Activated CD4-positive, alpha-beta memory T cell treated with anti-CD3 and anti-CD28 coated beads for 36 hours (primary cell): ENCODE results near the gene ZMAT2. TPM values are rescaled to one million over a fixed set of nuclear protein-coding genes. Genes with fewer than 3 reads are reported as not detected.
"Not testable (repeated sequence)": the region's sequence is repeated elsewhere in the genome, so short reads cannot be mapped to it uniquely, and the experiment has no call there.

ENCODE experiments used
- CTCF ChIA-PET: fragments of 350-600 bp; sonication (Branson Sonifier 250); formaldehyde crosslinking; loops from one replicate; lab custom pipeline; 2021; ENCODE audit warnings: antibody characterized with exemption, inconsistent platforms; lab: Charles Lee
- POLR2A ChIA-PET: fragments of 350-600 bp; sonication (Branson Sonifier 250); formaldehyde crosslinking; loops from one replicate; lab custom pipeline; 2021; ENCODE audit warnings: antibody characterized with exemption; lab: Charles Lee
- DNase-seq: peaks from one replicate; pipeline ENCODE4 v3.0.0-alpha.2; 2020
- H3K27ac Mint-ChIP-seq: one replicate; pipeline ENCODE4 v1.8.0; 2021; ENCODE audit warnings: mixed read lengths
- H3K27me3 Mint-ChIP-seq: one replicate; pipeline ENCODE4 v1.8.0; 2021; ENCODE audit warnings: mixed read lengths
- H3K36me3 Mint-ChIP-seq: one replicate; pipeline ENCODE4 v1.8.0; 2021; ENCODE audit warnings: mixed read lengths
- H3K4me1 Mint-ChIP-seq: one replicate; pipeline ENCODE4 v1.8.0; 2021; ENCODE audit warnings: low read depth, mixed read lengths
- H3K4me3 Mint-ChIP-seq: one replicate; pipeline ENCODE4 v1.8.0; 2021; ENCODE audit warnings: mild to moderate bottlenecking, mixed read lengths
- H3K9me3 Mint-ChIP-seq: one replicate; pipeline ENCODE4 v1.8.0; 2021; ENCODE audit warnings: mixed read lengths
- intact Hi-C: fragments of 100-400 bp; cut with micrococcal nuclease; formaldehyde crosslinking; loops from one replicate; pipeline ENCODE4 v1.15.1; 2023
- total RNA-seq, 2 experiments: library from RNA; stranded (reverse); gene quantifications; one replicate each; pipeline ENCODE4 v1.2.3, GENCODE V29; 2021

The ZMAT2 gene
- total RNA-seq, 2 experiments from 2014 or later, result 51.4 to 53.4 TPM

GRCh38 chr5:140674211-140674610 is 26.0 kb upstream of the ZMAT2 start:
- DNase-seq, result no peak
- POLR2A ChIA-PET, result interaction anchor here (1.4 kb wide), 2 partner anchors 17 to 27 kb away, joined by 3 to 5 read pairs; partner anchors contain the start of genes HARS1, HARS2, IK and NDUFA2
- no peaks in the 10 kb centered on the region for H3K9me3 Mint-ChIP-seq
- no peaks in the 10 kb centered on the region for H3K27me3 Mint-ChIP-seq
- H3K36me3 Mint-ChIP-seq, result peaks cover 61% of the 10 kb centered on the region
- no peak overlapping the region for H3K4me3 Mint-ChIP-seq
- no peaks in the 10 kb centered on the region for H3K4me1 Mint-ChIP-seq
- intact Hi-C loops, result no loop called here
- CTCF ChIA-PET, result interaction anchor here (1.0 kb wide), 1 partner anchor 34 kb away, joined by 3 read pairs; no protein-coding TSS in a partner anchor
- H3K27ac Mint-ChIP-seq, result no peak overlapping the region

GRCh38 chr5:140674629-140675028 is 25.6 kb upstream of the ZMAT2 start:
- ChIA-PET POLR2A (interaction anchor here (0.6 to 1.4 kb wide), 3 partner anchors 16 to 100 kb away, joined by 3 to 7 read pairs (median 5); partner anchors contain the start of genes HARS1, HARS2, IK and NDUFA2), CTCF (interaction anchor here (0.9 to 1.0 kb wide), 2 partner anchors 35 to 302 kb away, joined by 3 to 5 read pairs; no protein-coding TSS in a partner anchor)
- Mint-ChIP-seq H3K4me3 (no peak overlapping the region), H3K27me3 (no peaks in the 10 kb centered on the region), H3K9me3 (no peaks in the 10 kb centered on the region), H3K36me3 (peaks cover 60% of the 10 kb centered on the region), H3K27ac (no peak overlapping the region), H3K4me1 (no peaks in the 10 kb centered on the region)
- intact Hi-C loops, result no loop called here
- no peak for DNase-seq

- POLR2A ChIA-PET, result no interaction called here
- no peaks in the 10 kb centered on the region for H3K27me3 Mint-ChIP-seq
- intact Hi-C loops, result no loop called here
- CTCF ChIA-PET, result no interaction called here
- peaks cover 57% of the 10 kb centered on the region for H3K36me3 Mint-ChIP-seq
- no peaks in the 10 kb centered on the region for H3K9me3 Mint-ChIP-seq
- H3K4me3 Mint-ChIP-seq, result no peak overlapping the region
- no peaks in the 10 kb centered on the region for H3K4me1 Mint-ChIP-seq
- H3K27ac Mint-ChIP-seq, result no peak overlapping the region
- no peak for DNase-seq
Observed at GRCh38 chr5:140677947-140678346, 22.3 kb upstream of the ZMAT2 start.

GRCh38 chr5:140678993-140679392 is 21.3 kb upstream of the ZMAT2 start:
- POLR2A ChIA-PET, result no interaction called here
- no peak overlapping the region for H3K4me3 Mint-ChIP-seq
- no peaks in the 10 kb centered on the region for H3K27me3 Mint-ChIP-seq
- H3K9me3 Mint-ChIP-seq, result no peaks in the 10 kb centered on the region
- CTCF ChIA-PET, result no interaction called here
- no peak for DNase-seq
- no peaks in the 10 kb centered on the region for H3K4me1 Mint-ChIP-seq
- H3K36me3 Mint-ChIP-seq, result peaks cover 54% of the 10 kb centered on the region
- intact Hi-C loops, result no loop called here
- H3K27ac Mint-ChIP-seq, result no peak overlapping the region

GRCh38 chr5:140690376-140690932 is 9.8 kb upstream of the ZMAT2 start:
- CTCF ChIA-PET, result interaction anchor here (1.0 to 2.1 kb wide), 4 partner anchors 10 to 288 kb away, joined by 3 to 11 read pairs (median 5); partner anchors contain the start of genes WDR55 and ZMAT2

GRCh38 chr5:140690941-140691924 is 9.0 kb upstream of the ZMAT2 start, which contains the start of the genes HARS1 and HARS2:
Gene HARS1 (minus strand): TSS chr5:140691370. CDS start chr5:140691304, 66 bp downstream.
Gene HARS2 (plus strand): TSS chr5:140691455. CDS start chr5:140691649, 194 bp downstream.
- peak; percentile 92 for DNase-seq
- Mint-ChIP-seq H3K27ac (peak within 1 kb of the TSS; percentile 99), H3K4me3 (peak within 1 kb of the TSS; percentile 100), H3K27me3 (no peaks in the 10 kb centered on the region), H3K9me3 (no peaks in the 10 kb centered on the region), H3K36me3 (peaks cover 34% of the 10 kb centered on the region), H3K4me1 (peaks cover 40% of the 10 kb centered on the region)
- intact Hi-C loops, result loop anchor here (1.0 kb wide), 5 partner anchors 9 to 290 kb away; partner anchors contain the start of genes ANKHD1, IK, NDUFA2 and WDR55
- CTCF ChIA-PET, result interaction anchor here (0.6 to 2.1 kb wide), 5 partner anchors 9 to 289 kb away, joined by 3 to 11 read pairs (median 4); partner anchors contain the start of genes WDR55 and ZMAT2
- POLR2A ChIA-PET, result interaction anchor here (0.5 to 2.8 kb wide), 17 partner anchors 10 to 933 kb away, joined by 3 to 23 read pairs (median 4); partner anchors contain the start of genes ANKHD1, DND1, IK and NDUFA2

More at GRCh38 chr5:140690376-140690932, 9.8 kb upstream of the ZMAT2 start:
- Mint-ChIP-seq H3K4me3 (peak overlapping the region; percentile 100), H3K27me3 (no peaks in the 10 kb centered on the region), H3K9me3 (no peaks in the 10 kb centered on the region), H3K36me3 (peaks cover 28% of the 10 kb centered on the region), H3K4me1 (peaks cover 37% of the 10 kb centered on the region), H3K27ac (peak overlapping the region; percentile 99)
- POLR2A ChIA-PET, result interaction anchor here (0.8 to 2.8 kb wide), 13 partner anchors 11 to 289 kb away, joined by 3 to 23 read pairs (median 6); partner anchors contain the start of genes ANKHD1, DND1, IK and NDUFA2
- intact Hi-C loops, result no loop called here
- no peak for DNase-seq

- Mint-ChIP-seq H3K36me3 (peaks cover 50% of the 10 kb centered on the region), H3K4me1 (peaks cover 35% of the 10 kb centered on the region), H3K27ac (no peak overlapping the region), H3K9me3 (no peaks in the 10 kb centered on the region), H3K27me3 (no peaks in the 10 kb centered on the region), H3K4me3 (no peak overlapping the region)
- CTCF ChIA-PET, result no interaction called here
- intact Hi-C loops, result no loop called here
- no peak for DNase-seq
- POLR2A ChIA-PET, result interaction anchor here (1.0 kb wide), 1 partner anchor 47 kb away, joined by 3 read pairs; the partner anchor contains the start of genes IK and NDUFA2
Observed at GRCh38 chr5:140694276-140694675, 6.0 kb upstream of the ZMAT2 start.

- Mint-ChIP-seq H3K27me3 (no peaks in the 10 kb centered on the region), H3K4me1 (peaks cover 32% of the 10 kb centered on the region), H3K27ac (no peak overlapping the region), H3K9me3 (no peaks in the 10 kb centered on the region), H3K36me3 (peaks cover 60% of the 10 kb centered on the region), H3K4me3 (no peak overlapping the region)
- DNase-seq, result no peak
- intact Hi-C loops, result no loop called here
- POLR2A ChIA-PET, result interaction anchor here (0.6 to 1.0 kb wide), 3 partner anchors 11 to 295 kb away, joined by 3 read pairs; no protein-coding TSS in a partner anchor
- CTCF ChIA-PET, result no interaction called here
Observed at GRCh38 chr5:140696891-140697492, 3.3 kb upstream of the ZMAT2 start.

- Mint-ChIP-seq H3K27ac (no peak overlapping the region), H3K27me3 (no peaks in the 10 kb centered on the region), H3K36me3 (peaks cover 27% of the 10 kb centered on the region), H3K4me3 (no peak overlapping the region), H3K9me3 (no peaks in the 10 kb centered on the region), H3K4me1 (peaks cover 12% of the 10 kb centered on the region)
- intact Hi-C loops, result no loop called here
- ChIA-PET POLR2A (no interaction called here), CTCF (interaction anchor here (1.1 to 1.3 kb wide), 2 partner anchors 13 to 345 kb away, joined by 3 to 6 read pairs; no protein-coding TSS in a partner anchor)
- DNase-seq, result no peak
Observed at GRCh38 chr5:140707812-140708211, 7.6 kb downstream of the ZMAT2 start.

- CTCF ChIA-PET, H3K27me3 Mint-ChIP-seq, intact Hi-C loops, H3K9me3 Mint-ChIP-seq, H3K27ac Mint-ChIP-seq, DNase-seq, H3K4me3 Mint-ChIP-seq: not testable (repeated sequence)
- POLR2A ChIA-PET, result interaction anchor here (0.6 to 0.7 kb wide), 2 partner anchors 12 to 61 kb away, joined by 3 to 4 read pairs; partner anchors contain the start of genes IK and NDUFA2
- Mint-ChIP-seq H3K4me1 (peaks cover 12% of the 10 kb centered on the region), H3K36me3 (peaks cover 23% of the 10 kb centered on the region)
Observed at GRCh38 chr5:140708787-140709186, 8.5 kb downstream of the ZMAT2 start.
